Nucleus accumbens (tissue), 56 donors: ENCODE measurements around the gene TINAG.
"Not testable (repeated sequence)": the region's sequence is repeated elsewhere in the genome, so short reads cannot be mapped to it uniquely, and the experiment has no call there.

Experiments used
- DNase-seq, 56 donors: peaks; one replicate each; lab custom pipeline; 2025; lab: John Stamatoyannopoulos, UW

Gene TINAG

GRCh38 chr6:54301770-54302169 lies 6.5 kb upstream of the TINAG start:
- DNase-seq = no peak

- no peak for DNase-seq
Measured at GRCh38 chr6:54307439-54307910, 766 bp upstream of the TINAG start.

GRCh38 chr6:54308986-54309315 lies 710 bp downstream of the TINAG start:
- DNase-seq = no peak

GRCh38 chr6:54310377-54311152 lies 2.3 kb downstream of the TINAG start:
- no peak for DNase-seq

GRCh38 chr6:54315656-54316055 lies 7.4 kb downstream of the TINAG start:
- DNase-seq = no peak

GRCh38 chr6:54320871-54321270 lies 12.6 kb downstream of the TINAG start:
- DNase-seq = no peak

- no peak for DNase-seq
Measured at GRCh38 chr6:54327631-54328030, 19.4 kb downstream of the TINAG start.

GRCh38 chr6:54331571-54331970 lies 23.3 kb downstream of the TINAG start:
- not testable (repeated sequence) for DNase-seq

- no peak for DNase-seq
Measured at GRCh38 chr6:54335871-54336270, 27.6 kb downstream of the TINAG start.

GRCh38 chr6:54353975-54354374 lies 45.7 kb downstream of the TINAG start:
- DNase-seq = no peak

GRCh38 chr6:54354608-54355007 lies 46.4 kb downstream of the TINAG start:
- no peak for DNase-seq

GRCh38 chr6:54357141-54357540 lies 48.9 kb downstream of the TINAG start:
- DNase-seq = no peak

- DNase-seq = no peak
Measured at GRCh38 chr6:54361188-54361587, 52.9 kb downstream of the TINAG start.

GRCh38 chr6:54361734-54362133 lies 53.5 kb downstream of the TINAG start:
- no peak for DNase-seq

GRCh38 chr6:54366667-54367327 lies 58.6 kb downstream of the TINAG start:
- DNase-seq = no peak

GRCh38 chr6:54377776-54378175 lies 69.5 kb downstream of the TINAG start:
- no peak for DNase-seq

GRCh38 chr6:54386295-54386694 lies 78.1 kb downstream of the TINAG start:
- DNase-seq = no peak

- no peak for DNase-seq
Measured at GRCh38 chr6:54390362-54390761, 82.1 kb downstream of the TINAG start.

- DNase-seq = no peak
Measured at GRCh38 chr6:54391577-54391976, 83.3 kb downstream of the TINAG start.

GRCh38 chr6:54403096-54403495 lies 94.9 kb downstream of the TINAG start:
- no peak for DNase-seq

GRCh38 chr6:54404791-54405190 lies 96.5 kb downstream of the TINAG start:
- no peak for DNase-seq

- no peak for DNase-seq
Measured at GRCh38 chr6:54411767-54412166, 103.5 kb downstream of the TINAG start.
